ENCODE measurements around the gene EEF1A1. TPM values are rescaled to one million over a fixed set of nuclear protein-coding genes. Genes with fewer than 3 reads are reported as not detected.
"Not testable (repeated sequence)": the region's sequence is repeated elsewhere in the genome, so short reads cannot be mapped to it uniquely, and the experiment has no call there.

Gene EEF1A1
- total RNA-seq, 1 experiment from 2014 or later: 13,460 TPM

GRCh38 chr6:73516514-73517489 lies 4.0 kb downstream of the EEF1A1 start:
- in situ Hi-C loops (cut with HindIII; ENCODE audit: low pct_unique_long_range_greater_than_20kb, low sequenced_read_pairs): no loop called here
- DNase-seq (ENCODE audit: low read depth, low spot score): no peak

- in situ Hi-C loops (cut with HindIII; ENCODE audit: low pct_unique_long_range_greater_than_20kb, low sequenced_read_pairs): no loop called here
- DNase-seq (ENCODE audit: low read depth, low spot score): no peak
Observed at GRCh38 chr6:73515204-73515655, 5.6 kb downstream of the EEF1A1 start.

GRCh38 chr6:73514746-73515110 lies 6.1 kb downstream of the EEF1A1 start:
- DNase-seq (ENCODE audit: low read depth, low spot score): peak; percentile 28
- in situ Hi-C loops (cut with HindIII; ENCODE audit: low pct_unique_long_range_greater_than_20kb, low sequenced_read_pairs): no loop called here

- no peak for DNase-seq (ENCODE audit: low read depth, low spot score)
- in situ Hi-C loops (cut with HindIII; ENCODE audit: low pct_unique_long_range_greater_than_20kb, low sequenced_read_pairs): no loop called here
Observed at GRCh38 chr6:73513496-73513854, 7.4 kb downstream of the EEF1A1 start.

GRCh38 chr6:73511796-73512195 lies 9.0 kb downstream of the EEF1A1 start:
- DNase-seq (ENCODE audit: low read depth, low spot score): no peak
- in situ Hi-C loops (cut with HindIII; ENCODE audit: low pct_unique_long_range_greater_than_20kb, low sequenced_read_pairs): no loop called here

GRCh38 chr6:73509851-73510250 lies 11.0 kb downstream of the EEF1A1 start:
- in situ Hi-C loops (cut with HindIII; ENCODE audit: low pct_unique_long_range_greater_than_20kb, low sequenced_read_pairs): no loop called here
- DNase-seq (ENCODE audit: low read depth, low spot score): no peak

GRCh38 chr6:73508776-73509175 lies 12.1 kb downstream of the EEF1A1 start:
- DNase-seq (ENCODE audit: low read depth, low spot score): no peak
- in situ Hi-C loops (cut with HindIII; ENCODE audit: low pct_unique_long_range_greater_than_20kb, low sequenced_read_pairs): no loop called here

- no peak for DNase-seq (ENCODE audit: low read depth, low spot score)
- in situ Hi-C loops (cut with HindIII; ENCODE audit: low pct_unique_long_range_greater_than_20kb, low sequenced_read_pairs): no loop called here
Observed at GRCh38 chr6:73506246-73506645, 14.6 kb downstream of the EEF1A1 start.

GRCh38 chr6:73505705-73506104 lies 15.1 kb downstream of the EEF1A1 start:
- DNase-seq (ENCODE audit: low read depth, low spot score); in situ Hi-C loops (cut with HindIII; ENCODE audit: low pct_unique_long_range_greater_than_20kb, low sequenced_read_pairs): not testable (repeated sequence)

- in situ Hi-C loops (cut with HindIII; ENCODE audit: low pct_unique_long_range_greater_than_20kb, low sequenced_read_pairs): no loop called here
Observed at GRCh38 chr6:73505142-73505541, 15.7 kb downstream of the EEF1A1 start.

GRCh38 chr6:73504160-73504559 lies 16.7 kb downstream of the EEF1A1 start:
- DNase-seq (ENCODE audit: low read depth, low spot score): no peak
- in situ Hi-C loops (cut with HindIII; ENCODE audit: low pct_unique_long_range_greater_than_20kb, low sequenced_read_pairs): no loop called here

More at GRCh38 chr6:73505142-73505541, 15.7 kb downstream of the EEF1A1 start:
- no peak for DNase-seq (ENCODE audit: low read depth, low spot score)

- no peak for DNase-seq (ENCODE audit: low read depth, low spot score)
- in situ Hi-C loops (cut with HindIII; ENCODE audit: low pct_unique_long_range_greater_than_20kb, low sequenced_read_pairs): no loop called here
Observed at GRCh38 chr6:73503027-73503772, 17.6 kb downstream of the EEF1A1 start.

- no peak for DNase-seq (ENCODE audit: low read depth, low spot score)
- in situ Hi-C loops (cut with HindIII; ENCODE audit: low pct_unique_long_range_greater_than_20kb, low sequenced_read_pairs): no loop called here
Observed at GRCh38 chr6:73497915-73498314, 22.9 kb downstream of the EEF1A1 start.

GRCh38 chr6:73491377-73491776 lies 29.5 kb downstream of the EEF1A1 start:
- in situ Hi-C loops (cut with HindIII; ENCODE audit: low pct_unique_long_range_greater_than_20kb, low sequenced_read_pairs): no loop called here

GRCh38 chr6:73487473-73487872 lies 33.4 kb downstream of the EEF1A1 start:
- in situ Hi-C loops (cut with HindIII; ENCODE audit: low pct_unique_long_range_greater_than_20kb, low sequenced_read_pairs): no loop called here
- no peak for DNase-seq (ENCODE audit: low read depth, low spot score)

More at GRCh38 chr6:73491377-73491776, 29.5 kb downstream of the EEF1A1 start:
- no peak for DNase-seq (ENCODE audit: low read depth, low spot score)

- in situ Hi-C loops (cut with HindIII; ENCODE audit: low pct_unique_long_range_greater_than_20kb, low sequenced_read_pairs): no loop called here
Observed at GRCh38 chr6:73484438-73484837, 36.4 kb downstream of the EEF1A1 start.

GRCh38 chr6:73481969-73482368 lies 38.9 kb downstream of the EEF1A1 start:
- DNase-seq (ENCODE audit: low read depth, low spot score): no peak
- in situ Hi-C loops (cut with HindIII; ENCODE audit: low pct_unique_long_range_greater_than_20kb, low sequenced_read_pairs): no loop called here

More at GRCh38 chr6:73484438-73484837, 36.4 kb downstream of the EEF1A1 start:
- DNase-seq (ENCODE audit: low read depth, low spot score): no peak

GRCh38 chr6:73477407-73477806 lies 43.4 kb downstream of the EEF1A1 start:
- no peak for DNase-seq (ENCODE audit: low read depth, low spot score)
- in situ Hi-C loops (cut with HindIII; ENCODE audit: low pct_unique_long_range_greater_than_20kb, low sequenced_read_pairs): no loop called here

All from SK-MEL-5 (cell line).